GM12801 (cell line): ENCODE data around the gene GALM.

Experiments
- CTCF ChIP-seq: IDR thresholded peaks from one replicate; pipeline ENCODE4 v1.5.1; 2011; ENCODE audit warnings: control low read depth; ENCODE audit not compliant: insufficient read length; ENCODE audit errors: extremely low read depth

GALM gene

DNA sequence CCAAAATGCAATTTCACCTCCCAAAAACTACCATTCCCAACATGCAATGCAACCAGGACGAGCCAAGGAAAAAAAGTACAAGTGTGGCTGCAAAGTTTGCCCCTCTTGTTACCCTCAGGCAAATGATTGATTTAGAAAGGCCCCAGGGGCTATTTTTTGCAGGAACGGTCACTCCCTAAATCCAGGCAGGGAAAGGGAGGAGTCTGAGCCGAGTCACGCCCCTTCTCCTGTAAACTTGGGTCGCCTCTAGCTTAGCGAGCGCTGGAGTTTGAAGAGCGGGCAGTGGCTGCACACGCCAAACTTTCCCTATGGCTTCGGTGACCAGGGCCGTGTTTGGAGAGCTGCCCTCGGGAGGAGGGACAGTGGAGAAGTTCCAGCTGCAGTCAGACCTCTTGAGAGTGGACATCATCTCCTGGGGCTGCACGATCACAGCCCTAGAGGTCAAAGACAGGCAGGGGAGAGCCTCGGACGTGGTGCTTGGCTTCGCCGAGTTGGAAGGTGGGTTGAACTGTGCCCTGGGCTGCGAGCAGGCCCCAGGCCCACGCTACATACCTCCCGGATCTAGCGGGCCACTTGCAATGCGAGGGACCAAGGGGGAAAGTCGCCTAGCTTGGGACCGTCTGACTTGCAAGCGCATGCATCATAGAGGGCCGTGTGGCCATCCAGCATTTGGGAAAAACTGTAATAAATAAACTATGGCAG, at the start of gene GALM:
GALM (plus strand) TSS at position 261 of the 702 bp plus-strand sequence; CDS start at position 309, 48 bp downstream.
- TF ChIP-seq CTCF = no peak

- TF ChIP-seq CTCF = no peak
These were observed 48.6 kb upstream of the GALM start for GRCh38 chr2:38617301-38617700.

DNA sequence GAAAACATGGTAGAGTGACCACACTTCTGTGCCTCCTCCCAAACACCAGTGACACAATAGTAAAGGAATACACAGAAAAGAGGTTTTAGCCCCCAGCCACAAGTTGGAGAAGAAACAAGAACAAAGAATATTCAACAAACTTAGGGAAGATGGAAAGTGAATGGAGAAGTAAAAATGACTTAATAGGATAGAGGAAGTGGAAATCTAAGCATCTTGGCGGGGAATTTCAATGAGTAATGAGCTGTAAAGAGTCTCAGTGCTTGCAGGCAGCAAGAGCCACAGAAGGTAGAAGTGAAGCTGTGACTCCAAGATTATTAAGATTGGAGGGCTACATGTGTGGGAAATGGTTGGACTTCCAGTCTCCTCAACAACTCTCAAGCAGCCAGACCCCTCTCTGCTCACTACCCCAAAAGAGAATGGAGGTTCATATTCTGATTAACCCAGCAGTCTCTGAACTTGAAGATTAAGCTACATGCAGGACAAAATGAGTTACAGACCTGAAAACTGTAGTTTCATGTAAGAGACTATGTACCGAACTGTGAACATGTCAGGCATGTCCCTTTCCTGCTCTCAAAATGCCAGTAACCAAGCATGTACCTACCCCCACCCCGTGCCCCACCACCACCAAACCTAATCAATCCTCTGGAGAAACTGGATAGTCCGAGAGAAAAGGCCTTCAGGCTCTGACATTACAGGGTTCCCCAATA, 46.3 kb upstream of the GALM start:
- no peak for TF ChIP-seq CTCF

- no peak for TF ChIP-seq CTCF
These were observed 45.5 kb upstream of the GALM start for GRCh38 chr2:38620282-38620977.

DNA sequence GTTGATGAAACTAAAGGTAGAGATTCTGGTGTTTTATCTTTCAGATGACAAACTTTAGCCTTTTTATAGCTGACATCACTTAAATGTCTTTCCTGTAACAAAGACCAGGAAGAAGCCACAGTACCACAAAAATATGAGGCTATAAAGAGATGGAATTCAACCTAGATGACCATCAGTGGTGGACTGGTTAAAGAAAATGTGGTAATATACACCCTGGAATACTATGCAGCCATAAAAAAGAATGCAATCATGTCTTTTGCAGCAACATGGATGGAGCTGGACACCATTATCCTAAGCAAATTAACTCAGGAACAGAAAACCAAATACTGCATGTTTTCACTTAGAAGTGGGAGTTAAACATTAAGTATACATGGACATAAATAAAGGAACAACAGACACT, 44.9 kb upstream of the GALM start:
- no peak for TF ChIP-seq CTCF

GRCh38 chr2:38622210-38622609, 43.7 kb upstream of the GALM start:
- no peak for TF ChIP-seq CTCF

DNA sequence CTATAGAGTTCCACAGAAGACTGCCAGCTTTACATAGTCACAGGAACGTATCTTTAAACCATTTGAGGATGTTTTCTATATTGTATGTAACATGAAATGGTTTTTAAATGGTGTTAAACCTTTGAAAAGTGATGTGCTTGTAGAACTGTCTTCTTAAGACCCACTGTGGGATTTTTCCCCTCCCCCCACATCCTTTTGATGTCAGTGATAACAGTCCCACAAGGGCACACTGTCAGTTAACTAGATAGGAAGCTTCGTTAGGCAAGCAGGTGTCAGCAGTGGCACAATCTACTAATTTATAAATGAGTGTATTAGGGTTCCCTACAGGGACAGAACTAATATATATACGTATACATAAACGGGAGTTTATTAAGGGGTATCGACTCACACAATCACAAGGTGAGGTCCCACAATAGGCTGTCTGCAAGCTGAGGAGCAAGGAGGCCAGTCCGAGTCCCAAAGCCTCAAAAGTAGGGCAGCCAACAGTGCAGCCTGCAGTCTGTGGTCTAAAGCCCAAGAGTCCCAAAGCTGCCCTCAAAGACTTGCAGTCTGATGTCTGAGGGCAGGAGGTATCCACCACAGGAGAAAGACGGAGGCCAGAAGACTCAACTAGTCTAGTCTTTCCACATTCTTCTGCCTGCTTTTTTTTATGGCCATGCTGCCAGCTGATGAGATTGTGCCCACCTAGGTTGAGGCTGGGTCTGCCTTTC, 39.4 kb upstream of the GALM start:
- TF ChIP-seq CTCF = no peak
